ENCODE results near the gene ROBO1. TPM values are rescaled to one million over a fixed set of nuclear protein-coding genes. Genes with fewer than 3 reads are reported as not detected.

Gene ROBO1
- total RNA-seq, 1 donor from 2014 or later: 250 TPM

DNA sequence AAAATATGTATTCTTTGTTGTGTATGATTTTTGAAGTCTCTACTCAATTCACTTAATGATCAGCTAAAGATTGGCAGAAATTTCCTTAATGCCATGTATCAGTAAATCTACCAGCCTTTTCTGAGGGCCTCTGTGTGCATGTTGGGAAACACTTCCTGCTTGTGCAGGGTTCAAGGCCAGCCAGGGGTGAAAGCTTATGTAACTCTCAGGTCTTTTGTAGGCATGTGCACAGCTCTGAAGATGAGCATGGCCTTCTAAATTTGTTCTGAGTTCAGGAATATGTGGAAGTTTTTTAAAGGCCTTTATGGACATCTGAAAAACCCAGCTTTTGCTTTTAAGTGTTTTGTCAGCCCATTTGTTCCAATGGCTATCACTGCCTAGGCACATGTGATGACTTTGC lies 82.7 kb downstream of the ROBO1 start:
- Mint-ChIP-seq H3K27me3 (ENCODE audit: unreplicated experiment) (peaks cover 2% of the 10 kb centered on the region), H3K4me1 (ENCODE audit: unreplicated experiment) (no peaks in the 10 kb centered on the region), H3K36me3 (ENCODE audit: low read depth, unreplicated experiment) (no peaks in the 10 kb centered on the region), H3K4me3 (ENCODE audit: unreplicated experiment) (no peak overlapping the region), H3K9me3 (ENCODE audit: unreplicated experiment) (no peaks in the 10 kb centered on the region), H3K27ac (ENCODE audit: unreplicated experiment) (no peak overlapping the region)
- TF ChIP-seq, protein P1, sequence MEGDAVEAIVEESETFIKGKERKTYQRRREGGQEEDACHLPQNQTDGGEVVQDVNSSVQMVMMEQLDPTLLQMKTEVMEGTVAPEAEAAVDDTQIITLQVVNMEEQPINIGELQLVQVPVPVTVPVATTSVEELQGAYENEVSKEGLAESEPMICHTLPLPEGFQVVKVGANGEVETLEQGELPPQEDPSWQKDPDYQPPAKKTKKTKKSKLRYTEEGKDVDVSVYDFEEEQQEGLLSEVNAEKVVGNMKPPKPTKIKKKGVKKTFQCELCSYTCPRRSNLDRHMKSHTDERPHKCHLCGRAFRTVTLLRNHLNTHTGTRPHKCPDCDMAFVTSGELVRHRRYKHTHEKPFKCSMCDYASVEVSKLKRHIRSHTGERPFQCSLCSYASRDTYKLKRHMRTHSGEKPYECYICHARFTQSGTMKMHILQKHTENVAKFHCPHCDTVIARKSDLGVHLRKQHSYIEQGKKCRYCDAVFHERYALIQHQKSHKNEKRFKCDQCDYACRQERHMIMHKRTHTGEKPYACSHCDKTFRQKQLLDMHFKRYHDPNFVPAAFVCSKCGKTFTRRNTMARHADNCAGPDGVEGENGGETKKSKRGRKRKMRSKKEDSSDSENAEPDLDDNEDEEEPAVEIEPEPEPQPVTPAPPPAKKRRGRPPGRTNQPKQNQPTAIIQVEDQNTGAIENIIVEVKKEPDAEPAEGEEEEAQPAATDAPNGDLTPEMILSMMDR (IDR thresholded peaks at IDR 0.05; ENCODE audit: unreplicated experiment): no peak
- no peak for DNase-seq (ENCODE audit: low spot score)

DNA sequence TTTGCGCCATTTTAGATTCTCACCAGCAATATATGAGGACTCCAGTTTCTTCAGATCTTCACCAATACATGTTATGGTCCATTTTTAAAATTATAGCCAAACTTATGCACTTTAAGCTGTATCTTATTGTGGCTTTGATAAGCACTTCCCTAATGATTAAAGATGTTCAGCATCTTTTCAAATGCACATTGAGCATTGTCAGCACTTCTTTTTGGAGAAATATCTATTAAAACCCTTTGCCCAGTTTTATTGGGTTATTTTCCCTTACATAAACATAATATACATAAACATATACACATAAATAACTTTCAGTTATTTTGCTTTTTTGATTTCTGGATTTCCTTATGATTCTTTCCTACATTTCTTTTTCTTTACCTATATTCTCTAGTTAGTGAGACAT lies 83.8 kb downstream of the ROBO1 start:
- Mint-ChIP-seq H3K9me3 (ENCODE audit: unreplicated experiment) (no peaks in the 10 kb centered on the region), H3K36me3 (ENCODE audit: low read depth, unreplicated experiment) (no peaks in the 10 kb centered on the region), H3K27ac (ENCODE audit: unreplicated experiment) (no peak overlapping the region), H3K4me1 (ENCODE audit: unreplicated experiment) (no peaks in the 10 kb centered on the region), H3K27me3 (ENCODE audit: unreplicated experiment) (peaks cover 2% of the 10 kb centered on the region), H3K4me3 (ENCODE audit: unreplicated experiment) (no peak overlapping the region)
- no peak for DNase-seq (ENCODE audit: low spot score)
- TF ChIP-seq, protein P1 (IDR thresholded peaks at IDR 0.05; ENCODE audit: unreplicated experiment): no peak

DNA sequence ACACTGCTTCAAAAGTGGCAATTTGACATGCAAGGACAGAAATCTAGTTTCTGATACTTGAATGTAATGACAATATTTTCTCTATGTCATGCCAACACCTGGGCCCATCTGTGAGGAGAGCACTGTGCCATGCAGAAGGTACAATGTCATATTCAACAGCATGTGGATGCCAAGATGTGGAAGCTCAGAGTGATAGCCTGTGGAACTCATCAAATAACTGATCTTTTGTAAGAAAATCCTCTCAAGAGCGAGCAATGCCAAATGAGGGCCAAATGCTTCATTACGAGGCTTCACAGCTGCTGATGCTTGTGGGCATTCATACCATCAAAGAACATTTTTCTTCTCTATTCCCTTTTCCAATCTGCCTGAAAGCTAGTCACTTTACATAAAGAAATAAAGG lies 95.1 kb downstream of the ROBO1 start:
- no peaks in the 10 kb centered on the region for H3K9me3 Mint-ChIP-seq (ENCODE audit: unreplicated experiment)
- DNase-seq (ENCODE audit: low spot score): no peak
- H3K4me1 Mint-ChIP-seq (ENCODE audit: unreplicated experiment): no peaks in the 10 kb centered on the region
- H3K4me3 Mint-ChIP-seq (ENCODE audit: unreplicated experiment): no peak overlapping the region
- H3K27me3 Mint-ChIP-seq (ENCODE audit: unreplicated experiment): no peaks in the 10 kb centered on the region
- H3K36me3 Mint-ChIP-seq (ENCODE audit: low read depth, unreplicated experiment): no peaks in the 10 kb centered on the region
- H3K27ac Mint-ChIP-seq (ENCODE audit: unreplicated experiment): no peak overlapping the region
- TF ChIP-seq, protein P1 (IDR thresholded peaks at IDR 0.05; ENCODE audit: unreplicated experiment): no peak

DNA sequence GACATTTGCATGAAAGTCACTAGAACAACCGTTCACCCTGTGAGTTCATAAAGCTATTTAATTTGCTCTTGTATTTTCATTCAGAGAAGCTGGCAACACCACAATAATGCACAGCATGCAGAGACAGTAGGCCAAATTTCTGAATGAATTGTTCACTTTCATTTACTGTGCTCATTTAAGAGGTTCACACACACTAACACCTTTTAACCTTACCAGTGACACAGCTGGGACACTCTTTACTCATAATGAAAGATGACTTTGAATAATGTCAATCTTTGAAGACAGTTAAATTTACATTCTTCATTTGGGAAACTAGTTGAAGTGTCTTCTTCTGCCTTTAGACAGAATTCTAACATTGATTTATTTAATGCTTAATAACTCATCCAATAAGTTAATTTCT lies 95.7 kb downstream of the ROBO1 start:
- Mint-ChIP-seq H3K9me3 (ENCODE audit: unreplicated experiment) (no peaks in the 10 kb centered on the region), H3K36me3 (ENCODE audit: low read depth, unreplicated experiment) (no peaks in the 10 kb centered on the region), H3K27ac (ENCODE audit: unreplicated experiment) (no peak overlapping the region), H3K27me3 (ENCODE audit: unreplicated experiment) (no peaks in the 10 kb centered on the region), H3K4me3 (ENCODE audit: unreplicated experiment) (no peak overlapping the region), H3K4me1 (ENCODE audit: unreplicated experiment) (no peaks in the 10 kb centered on the region)
- no peak for DNase-seq (ENCODE audit: low spot score)
- TF ChIP-seq, protein P1 (IDR thresholded peaks at IDR 0.05; ENCODE audit: unreplicated experiment): no peak

DNA sequence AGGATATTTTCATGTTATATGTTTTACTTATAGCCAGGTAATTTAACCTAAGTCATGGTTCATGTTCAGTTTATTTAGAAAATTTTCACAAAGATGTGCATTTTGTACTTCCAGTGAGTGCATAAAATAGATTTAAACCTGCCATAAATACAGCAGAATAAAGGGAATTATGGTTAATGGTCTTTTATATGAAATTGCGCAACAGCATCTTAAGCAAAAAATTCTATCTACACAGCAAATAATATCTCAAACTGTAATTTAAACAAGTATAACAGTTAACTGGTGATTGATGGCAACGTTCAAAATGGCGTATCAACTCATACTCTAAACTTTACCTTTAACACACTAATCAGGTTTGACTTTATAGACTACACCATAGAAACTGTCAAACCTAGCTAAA lies 97.6 kb downstream of the ROBO1 start:
- Mint-ChIP-seq H3K4me3 (ENCODE audit: unreplicated experiment) (no peak overlapping the region), H3K9me3 (ENCODE audit: unreplicated experiment) (no peaks in the 10 kb centered on the region), H3K27ac (ENCODE audit: unreplicated experiment) (no peak overlapping the region), H3K4me1 (ENCODE audit: unreplicated experiment) (no peaks in the 10 kb centered on the region), H3K36me3 (ENCODE audit: low read depth, unreplicated experiment) (no peaks in the 10 kb centered on the region), H3K27me3 (ENCODE audit: unreplicated experiment) (no peaks in the 10 kb centered on the region)
- no peak for DNase-seq (ENCODE audit: low spot score)
- TF ChIP-seq, protein P1 (IDR thresholded peaks at IDR 0.05; ENCODE audit: unreplicated experiment): no peak

All from endothelial cell (in vitro differentiated cells).